Measurements from ENCODE around the gene EXOC4.

The EXOC4 gene

GRCh38 chr7:133428876-133429275 lies 176.0 kb downstream of the EXOC4 start:
- DNase-seq (ENCODE audit: low read depth), result no peak

- DNase-seq (ENCODE audit: low read depth), result no peak
Measured at GRCh38 chr7:133429371-133429770, 176.5 kb downstream of the EXOC4 start.

- DNase-seq (ENCODE audit: low read depth), result no peak
Measured at GRCh38 chr7:133431134-133431724, 178.4 kb downstream of the EXOC4 start.

GRCh38 chr7:133433165-133433812 lies 180.4 kb downstream of the EXOC4 start:
- no peak for DNase-seq (ENCODE audit: low read depth)

- DNase-seq (ENCODE audit: low read depth), result peak; percentile 16
Measured at GRCh38 chr7:133434246-133434865, 181.5 kb downstream of the EXOC4 start.

- DNase-seq (ENCODE audit: low read depth), result peak; percentile 37
Measured at GRCh38 chr7:133436014-133436428, 183.1 kb downstream of the EXOC4 start.

GRCh38 chr7:133437544-133437943 lies 184.7 kb downstream of the EXOC4 start:
- no peak for DNase-seq (ENCODE audit: low read depth)

- DNase-seq (ENCODE audit: low read depth), result no peak
Measured at GRCh38 chr7:133442818-133443217, 189.9 kb downstream of the EXOC4 start.

GRCh38 chr7:133445617-133446016 lies 192.7 kb downstream of the EXOC4 start:
- no peak for DNase-seq (ENCODE audit: low read depth)

GRCh38 chr7:133448012-133448411 lies 195.1 kb downstream of the EXOC4 start:
- DNase-seq (ENCODE audit: low read depth), result no peak

- no peak for DNase-seq (ENCODE audit: low read depth)
Measured at GRCh38 chr7:133452577-133452976, 199.7 kb downstream of the EXOC4 start.

GRCh38 chr7:133458688-133459087 lies 205.8 kb downstream of the EXOC4 start:
- no peak for DNase-seq (ENCODE audit: low read depth)

- no peak for DNase-seq (ENCODE audit: low read depth)
Measured at GRCh38 chr7:133461421-133461820, 208.5 kb downstream of the EXOC4 start.

- DNase-seq (ENCODE audit: low read depth), result no peak
Measured at GRCh38 chr7:133475655-133476054, 222.8 kb downstream of the EXOC4 start.

GRCh38 chr7:133477791-133478190 lies 224.9 kb downstream of the EXOC4 start:
- no peak for DNase-seq (ENCODE audit: low read depth)

- DNase-seq (ENCODE audit: low read depth), result no peak
Measured at GRCh38 chr7:133478591-133479135, 225.8 kb downstream of the EXOC4 start.

GRCh38 chr7:133479456-133480065 lies 226.7 kb downstream of the EXOC4 start:
- no peak for DNase-seq (ENCODE audit: low read depth)

- no peak for DNase-seq (ENCODE audit: low read depth)
Measured at GRCh38 chr7:133480868-133481267, 228.0 kb downstream of the EXOC4 start.

- peak; percentile 18 for DNase-seq (ENCODE audit: low read depth)
Measured at GRCh38 chr7:133481676-133482075, 228.8 kb downstream of the EXOC4 start.

GRCh38 chr7:133482599-133482998 lies 229.7 kb downstream of the EXOC4 start:
- DNase-seq (ENCODE audit: low read depth), result no peak

- DNase-seq (ENCODE audit: low read depth), result no peak
Measured at GRCh38 chr7:133484086-133484485, 231.2 kb downstream of the EXOC4 start.

GRCh38 chr7:133489906-133490305 lies 237.0 kb downstream of the EXOC4 start:
- DNase-seq (ENCODE audit: low read depth), result no peak

GRCh38 chr7:133491201-133491691 lies 238.4 kb downstream of the EXOC4 start:
- no peak for DNase-seq (ENCODE audit: low read depth)
